Activated CD8-positive, alpha-beta memory T cell treated with anti-CD3 and anti-CD28 coated beads, Interleukin-2, amount 50 U/mL, for 48 hours (primary cell): ENCODE measurements around the gene UBE2G2.
"Not testable (repeated sequence)": the region's sequence is repeated elsewhere in the genome, so short reads cannot be mapped to it uniquely, and the experiment has no call there.

ENCODE experiments used
- DNase-seq: peaks from one replicate; pipeline ENCODE4 v3.0.0-alpha.2; 2020

The UBE2G2 gene

GRCh38 chr21:44835647-44835973, 34.0 kb upstream of the UBE2G2 start:
- DNase-seq, result no peak

GRCh38 chr21:44834951-44835646, 33.5 kb upstream of the UBE2G2 start:
- DNase-seq, result no peak

DNA sequence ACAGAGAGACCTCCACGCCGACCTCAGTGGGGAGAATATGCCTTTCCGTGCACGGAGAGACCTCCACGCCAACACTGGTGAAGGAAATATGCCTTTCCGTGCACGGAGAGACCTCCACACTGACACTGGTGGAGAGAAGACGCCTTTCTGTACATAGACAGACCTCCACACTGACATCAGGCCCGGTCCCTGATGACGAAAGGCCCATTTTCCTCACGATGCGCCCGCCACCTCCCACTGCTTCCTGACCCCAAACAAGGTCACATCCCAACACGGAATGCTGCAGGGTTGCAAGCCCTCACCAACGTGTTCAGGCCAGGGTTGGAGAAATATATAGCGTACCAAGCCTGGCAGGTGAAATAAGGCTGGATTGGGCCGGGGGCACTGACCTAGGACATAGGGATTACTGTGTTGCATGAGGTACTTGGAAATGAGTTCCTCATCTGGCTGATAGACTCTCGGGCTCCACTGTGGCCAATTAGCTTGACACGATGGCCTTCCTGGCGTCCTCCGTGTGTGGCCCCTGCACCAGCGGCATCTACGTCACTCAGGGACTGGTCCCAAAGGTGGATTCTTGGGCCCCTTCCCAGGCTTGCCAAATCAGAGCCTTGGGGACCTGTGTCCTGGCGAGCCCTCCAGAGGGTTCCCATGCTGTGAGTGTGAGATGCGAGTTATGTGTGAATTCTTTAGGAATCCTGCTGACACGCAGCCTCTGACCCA, 32.8 kb upstream of the UBE2G2 start:
- DNase-seq, result no peak

GRCh38 chr21:44833663-44834062, 32.0 kb upstream of the UBE2G2 start:
- no peak for DNase-seq

DNA sequence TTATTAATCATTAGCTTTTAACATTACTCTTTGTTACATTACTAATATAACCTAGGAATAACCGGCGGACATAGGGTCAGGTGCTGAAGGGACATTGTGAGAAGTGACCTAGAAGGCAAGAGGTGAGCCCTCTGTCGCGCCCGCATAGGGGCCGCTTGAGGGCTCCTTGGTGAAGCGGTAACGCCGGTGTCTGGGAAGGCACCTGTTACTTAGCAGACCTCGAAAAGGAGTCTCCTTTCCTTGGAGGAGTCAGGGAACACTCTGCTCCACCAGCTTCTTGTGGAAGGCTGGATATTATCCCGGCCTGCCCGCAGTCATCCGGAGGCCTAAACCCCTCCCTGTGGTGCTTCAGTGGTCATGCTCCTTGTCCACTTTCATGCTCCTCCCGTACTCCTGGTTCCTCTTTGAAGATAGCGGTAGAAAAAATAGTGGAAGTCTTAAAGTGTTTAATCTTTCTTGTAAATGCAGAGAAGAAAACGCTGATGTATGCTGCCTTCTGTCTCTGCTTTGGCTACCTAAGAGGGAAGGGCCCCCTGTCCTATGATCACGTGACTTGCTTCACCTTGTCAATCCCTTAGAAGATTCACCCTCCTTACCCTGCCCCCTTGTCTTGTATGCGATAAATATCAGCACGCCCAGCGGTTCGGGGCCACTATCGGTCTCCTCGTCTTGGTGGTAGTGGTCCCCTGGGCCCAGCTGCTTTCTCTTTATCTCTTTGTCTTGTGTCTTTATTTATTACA, 31.1 kb upstream of the UBE2G2 start:
- not testable (repeated sequence) for DNase-seq

GRCh38 chr21:44831227-44831860, 29.7 kb upstream of the UBE2G2 start:
- DNase-seq, result no peak

GRCh38 chr21:44829507-44830092, 28.0 kb upstream of the UBE2G2 start:
- no peak for DNase-seq

DNA sequence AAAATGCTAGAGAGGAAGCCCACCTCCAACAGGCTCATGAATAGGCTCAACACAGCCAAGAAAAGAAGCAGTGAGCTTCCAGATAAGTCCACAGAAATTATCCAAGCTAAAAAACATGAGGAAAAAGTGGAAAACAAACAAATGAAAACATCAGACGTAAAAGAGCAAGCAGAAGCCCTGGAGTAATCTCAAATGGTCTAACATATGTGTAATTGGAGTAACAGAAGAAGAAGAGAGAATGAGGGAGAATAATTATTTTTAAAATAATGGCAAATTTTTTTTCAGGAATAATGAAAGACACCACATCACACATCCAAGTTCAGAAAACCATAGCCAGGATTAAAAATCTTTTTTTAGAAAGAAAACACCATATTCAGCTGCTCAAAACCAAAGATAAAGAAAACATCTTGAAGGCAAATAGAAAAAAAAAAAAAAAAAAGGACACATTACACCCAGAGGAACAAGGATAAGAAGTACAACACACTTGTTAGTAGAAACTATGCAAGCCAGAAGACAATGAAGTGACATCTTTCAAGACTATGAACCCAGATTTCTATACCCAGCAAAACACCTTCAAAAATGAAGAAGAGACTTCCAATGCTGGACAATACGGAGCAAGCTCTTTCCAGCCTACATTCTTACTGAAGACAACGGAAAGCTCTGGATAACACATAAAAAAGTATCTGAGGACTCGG, 26.9 kb upstream of the UBE2G2 start:
- DNase-seq, result no peak

DNA sequence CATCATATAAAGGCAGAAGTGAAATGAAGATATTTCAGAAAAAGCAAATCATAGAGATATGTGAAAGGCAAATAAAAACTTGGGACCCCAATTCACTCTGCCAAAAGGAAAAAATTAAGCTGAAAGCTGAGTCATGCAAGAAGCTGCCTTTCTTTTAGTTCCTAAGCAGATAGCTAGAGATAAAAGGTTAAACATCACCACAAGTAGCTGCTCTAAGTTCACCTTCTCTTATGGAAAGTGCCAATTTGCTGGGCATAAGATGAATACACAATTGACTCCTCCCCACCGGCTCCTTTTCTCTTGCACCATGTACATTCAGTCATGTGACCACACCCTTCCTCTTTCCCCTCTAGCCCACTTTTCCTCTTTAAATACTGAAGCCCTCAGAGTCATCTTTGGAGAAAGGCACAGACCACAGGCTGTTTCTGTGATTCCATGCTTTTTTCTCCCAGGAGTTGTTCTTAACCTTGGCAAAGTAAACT, 21.6 kb upstream of the UBE2G2 start:
- no peak for DNase-seq

GRCh38 chr21:44822484-44823178, 21.0 kb upstream of the UBE2G2 start:
- DNase-seq, result no peak

DNA sequence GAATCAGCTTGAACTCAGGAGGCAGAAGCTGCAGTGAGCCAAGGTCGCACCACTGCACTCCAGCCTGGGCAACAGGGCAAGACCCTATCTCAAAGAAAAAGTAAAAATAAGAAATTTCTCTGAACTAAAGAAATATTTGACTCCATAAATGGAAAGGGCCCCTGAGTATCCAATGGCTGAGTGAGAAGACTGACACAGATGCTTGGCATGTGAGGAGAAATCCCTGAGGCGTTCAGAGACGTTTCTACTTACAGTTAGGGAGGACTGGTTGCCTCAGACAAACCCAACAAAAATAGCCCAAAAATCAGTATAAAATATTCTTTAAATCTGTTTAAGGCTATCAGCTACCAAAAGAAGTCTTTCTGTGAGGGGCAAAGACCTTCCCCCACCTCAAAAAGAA, 19.2 kb upstream of the UBE2G2 start:
- DNase-seq, result no peak

GRCh38 chr21:44819283-44820243, 17.9 kb upstream of the UBE2G2 start:
- no peak for DNase-seq

- no peak for DNase-seq
These were observed 17.0 kb upstream of the UBE2G2 start for GRCh38 chr21:44818640-44819011.

GRCh38 chr21:44817914-44818639, 16.5 kb upstream of the UBE2G2 start, which contains the start of gene SUMO3:
Gene SUMO3 (minus strand): TSS chr21:44818062. CDS start chr21:44817968, 94 bp downstream.
- peak; percentile 95 for DNase-seq

DNA sequence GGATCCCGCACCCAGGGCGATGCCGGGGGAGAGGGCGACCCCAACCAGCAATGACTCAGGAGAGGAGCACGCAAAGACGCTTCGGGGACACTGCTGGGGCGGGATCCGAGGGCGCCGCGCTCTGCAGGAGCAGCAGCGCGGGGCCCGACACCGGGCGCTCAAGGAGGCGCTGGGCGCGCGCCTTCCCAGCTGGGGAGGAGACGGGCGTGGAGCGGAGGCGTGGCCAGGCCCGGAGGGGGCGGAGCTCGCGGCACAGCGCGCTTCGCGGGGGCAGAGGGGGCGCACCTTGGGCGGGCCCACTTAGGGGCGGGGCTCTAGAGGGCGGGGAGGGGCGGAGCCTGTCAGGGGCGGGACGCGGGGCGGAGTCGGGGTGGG, 15.9 kb upstream of the UBE2G2 start:
- DNase-seq, result peak; percentile 97

GRCh38 chr21:44816761-44817505, 15.3 kb upstream of the UBE2G2 start:
- DNase-seq, result no peak

DNA sequence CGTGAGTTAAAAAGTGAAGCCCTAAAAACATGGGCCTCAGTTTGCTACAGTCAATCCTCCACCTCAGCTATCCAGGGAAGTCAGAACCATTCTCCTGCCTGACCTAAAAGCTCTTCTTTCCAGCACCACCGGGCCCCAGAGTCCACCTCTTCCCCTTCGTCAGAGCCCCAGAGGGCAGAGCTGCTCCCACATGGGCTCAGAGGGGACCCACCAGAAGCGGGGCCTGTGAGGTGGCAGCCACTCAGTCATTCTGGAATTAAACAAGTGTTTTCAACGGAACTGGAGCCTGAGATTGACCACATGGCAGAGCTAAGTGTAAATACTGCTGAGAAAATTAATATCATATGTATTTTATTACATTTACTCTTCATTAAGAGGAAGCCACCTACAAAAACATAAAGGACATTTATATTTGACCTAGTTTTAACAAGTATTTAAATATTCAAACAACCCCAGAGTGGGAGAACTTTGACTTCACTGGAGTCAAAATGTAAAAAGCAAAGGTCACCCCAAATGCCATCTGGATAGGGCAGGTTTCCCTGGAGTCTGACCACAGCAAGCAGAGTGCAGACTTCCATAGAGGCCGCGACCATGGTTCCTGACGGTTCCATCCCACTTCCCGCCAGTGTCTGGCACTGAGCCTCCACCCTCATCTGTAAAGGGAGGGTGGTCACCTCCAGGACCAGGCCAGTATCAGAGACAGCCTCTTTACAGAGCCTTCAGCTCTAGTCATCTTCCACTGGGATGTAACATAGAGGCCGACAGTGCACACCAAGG, 14.4 kb upstream of the UBE2G2 start:
- DNase-seq, result no peak

- no peak for DNase-seq
These were observed 13.6 kb upstream of the UBE2G2 start for GRCh38 chr21:44815225-44815624.
